ENCODE measurements around the gene PFKFB2.

- TF ChIP-seq CTCF (IDR thresholded peaks at IDR 0.05; ENCODE audit: low read depth, low read length) (no peak), POLR2A (IDR thresholded peaks at IDR 0.05; ENCODE audit: extremely low read depth, insufficient read length) (no peak), MAX (IDR thresholded peaks at IDR 0.05; ENCODE audit: low read depth, low read length) (no peak)
Measured at GRCh38 chr1:207009182-207009850, 43.8 kb upstream of the PFKFB2 start.

All from NB4 (cell line).